Suppressor macrophage treated with lipopolysaccharide for 4 hours (primary cell): ENCODE measurements around the gene PCCB.
"Not testable (repeated sequence)": the region's sequence is repeated elsewhere in the genome, so short reads cannot be mapped to it uniquely, and the experiment has no call there.

ENCODE experiments used
- DNase-seq: peaks from one replicate; pipeline ENCODE4 v3.0.0-alpha.2; 2020

PCCB gene

GRCh38 chr3:136263251-136263650, 13.1 kb downstream of the PCCB start:
- no peak for DNase-seq

GRCh38 chr3:136266468-136267125, 16.5 kb downstream of the PCCB start:
- DNase-seq = not testable (repeated sequence)

GRCh38 chr3:136267235-136267634, 17.1 kb downstream of the PCCB start:
- no peak for DNase-seq

GRCh38 chr3:136270179-136270578, 20.0 kb downstream of the PCCB start:
- DNase-seq = no peak

- not testable (repeated sequence) for DNase-seq
Observed at GRCh38 chr3:136271626-136272025, 21.5 kb downstream of the PCCB start.

GRCh38 chr3:136276049-136276755, 26.1 kb downstream of the PCCB start:
- DNase-seq = no peak

- DNase-seq = no peak
Observed at GRCh38 chr3:136277115-136277514, 27.0 kb downstream of the PCCB start.

- no peak for DNase-seq
Observed at GRCh38 chr3:136277634-136278033, 27.5 kb downstream of the PCCB start.

- no peak for DNase-seq
Observed at GRCh38 chr3:136279092-136279491, 29.0 kb downstream of the PCCB start.

GRCh38 chr3:136280961-136281360, 30.8 kb downstream of the PCCB start:
- DNase-seq = no peak

GRCh38 chr3:136281966-136282520, 31.9 kb downstream of the PCCB start:
- DNase-seq = no peak

GRCh38 chr3:136283627-136284026, 33.5 kb downstream of the PCCB start:
- DNase-seq = no peak

- no peak for DNase-seq
Observed at GRCh38 chr3:136291302-136291701, 41.2 kb downstream of the PCCB start.

GRCh38 chr3:136292500-136292899, 42.4 kb downstream of the PCCB start:
- no peak for DNase-seq

- DNase-seq = no peak
Observed at GRCh38 chr3:136293279-136293678, 43.1 kb downstream of the PCCB start.

GRCh38 chr3:136294176-136294575, 44.0 kb downstream of the PCCB start:
- no peak for DNase-seq

GRCh38 chr3:136296960-136297359, 46.8 kb downstream of the PCCB start:
- DNase-seq = no peak

- DNase-seq = no peak
Observed at GRCh38 chr3:136297826-136298225, 47.7 kb downstream of the PCCB start.

- DNase-seq = no peak
Observed at GRCh38 chr3:136300444-136300843, 50.3 kb downstream of the PCCB start.

- DNase-seq = no peak
Observed at GRCh38 chr3:136305879-136306278, 55.7 kb downstream of the PCCB start.

- no peak for DNase-seq
Observed at GRCh38 chr3:136311261-136311660, 61.1 kb downstream of the PCCB start.

- DNase-seq = no peak
Observed at GRCh38 chr3:136311968-136312367, 61.8 kb downstream of the PCCB start.

GRCh38 chr3:136326316-136326715, 76.2 kb downstream of the PCCB start:
- DNase-seq = no peak

GRCh38 chr3:136327671-136328070, 77.5 kb downstream of the PCCB start:
- no peak for DNase-seq
